ENCODE measurements around the gene SEPSECS.

GRCh38 chr4:25209702-25210101, 49.5 kb upstream of the SEPSECS start:
- TF ChIP-seq CTCF (IDR thresholded peaks at IDR 0.05) = no peak
- no peak for TF ChIP-seq POLR2A (IDR thresholded peaks at IDR 0.05)
- no peak for TF ChIP-seq EP300 (IDR thresholded peaks at IDR 0.05)
